AG09309 (cell line): ENCODE data around the gene GCKR.
"Not testable (repeated sequence)": the region's sequence is repeated elsewhere in the genome, so short reads cannot be mapped to it uniquely, and the experiment has no call there.

ENCODE experiments used
- DNase-seq: peaks from one replicate; pipeline ENCODE4 v3.0.0-alpha.2; 2010; ENCODE audit warnings: low read depth
- H3K4me3 ChIP-seq: 2 replicates; pipeline ENCODE4 v1.5.1; 2011; ENCODE audit warnings: mild to moderate bottlenecking, low read depth, low read length, moderate library complexity; ENCODE audit not compliant: control insufficient read depth
- CTCF ChIP-seq: IDR thresholded peaks from 2 replicates; pipeline ENCODE4 v1.5.1; 2011; ENCODE audit warnings: mild to moderate bottlenecking, low read depth, low read length, inconsistent platforms; ENCODE audit not compliant: insufficient read depth, control insufficient read depth; ENCODE audit errors: missing control alignments

Gene GCKR

DNA sequence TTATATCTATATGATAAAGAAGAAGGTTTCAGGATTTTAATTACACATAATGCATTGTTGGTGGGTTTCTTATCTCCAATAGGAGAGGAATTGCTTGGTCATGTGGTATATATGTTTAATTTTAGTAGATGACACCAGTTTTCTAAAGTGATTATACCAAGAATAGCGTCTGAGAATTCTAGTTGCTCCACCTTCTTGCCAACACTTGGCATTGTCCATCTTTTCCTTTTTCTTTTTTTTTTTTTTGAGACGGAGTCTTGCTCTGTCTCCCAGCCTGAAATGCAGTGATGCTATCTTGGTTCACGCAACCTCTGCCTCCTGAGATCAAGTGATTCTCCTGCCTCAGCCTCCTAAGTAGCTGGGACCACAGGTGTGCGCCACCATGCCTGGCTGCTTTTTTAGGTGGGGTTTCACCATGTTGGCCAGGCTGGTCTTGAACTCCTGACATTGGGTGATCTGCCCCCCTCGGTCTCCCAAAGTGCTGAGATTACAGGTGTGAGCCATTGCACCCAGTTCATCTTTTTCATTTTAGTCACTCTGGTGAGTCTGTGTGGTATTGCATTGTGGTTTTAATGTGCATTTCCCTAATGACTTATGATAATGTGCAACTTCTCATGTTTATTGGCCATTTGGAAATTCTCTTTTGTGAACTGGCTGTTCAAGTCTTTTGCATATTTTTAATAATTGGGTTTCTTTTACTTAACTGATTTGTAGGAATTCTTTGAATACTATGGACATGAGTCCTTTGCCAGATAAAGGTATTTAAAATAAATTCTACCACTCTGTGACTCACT, 48.9 kb downstream of the GCKR start:
- no peak for DNase-seq

GRCh38 chr2:27549303-27549702, 52.7 kb downstream of the GCKR start:
- H3K4me3 ChIP-seq: no peak overlapping the region
- no peak for DNase-seq
- TF ChIP-seq CTCF: no peak

More for the DNA sequence above, 48.9 kb downstream of the GCKR start:
- no peak for TF ChIP-seq CTCF
- H3K4me3 ChIP-seq: no peak overlapping the region

GRCh38 chr2:27551514-27551913, 54.9 kb downstream of the GCKR start:
- DNase-seq: no peak
- H3K4me3 ChIP-seq: no peak overlapping the region
- no peak for TF ChIP-seq CTCF

DNA sequence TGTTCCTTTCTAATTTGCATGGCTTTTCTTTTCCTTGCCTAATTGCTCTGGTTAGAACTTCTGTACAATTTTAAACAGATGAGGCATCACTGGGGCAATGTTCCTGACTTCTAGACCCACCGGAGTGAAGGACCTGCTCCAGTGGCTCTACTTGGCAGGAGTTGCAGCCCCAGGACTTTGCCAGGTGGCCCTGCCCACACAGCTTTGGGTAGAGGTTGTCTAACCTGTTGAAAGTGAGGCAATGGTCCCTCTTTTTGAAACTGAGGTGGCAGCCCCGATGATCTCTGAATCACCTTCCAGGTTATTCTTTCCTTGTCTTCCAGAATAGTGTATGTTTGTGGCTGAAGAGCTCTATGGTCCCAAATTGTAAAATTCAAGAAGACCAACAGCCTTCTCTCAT, 56.3 kb downstream of the GCKR start:
- H3K4me3 ChIP-seq: no peak overlapping the region
- no peak for DNase-seq
- TF ChIP-seq CTCF: no peak

GRCh38 chr2:27554451-27554850, 57.8 kb downstream of the GCKR start:
- not testable (repeated sequence) for DNase-seq, H3K4me3 ChIP-seq

- H3K4me3 ChIP-seq: no peak overlapping the region
- no peak for TF ChIP-seq CTCF
- DNase-seq: no peak
Observed at GRCh38 chr2:27559228-27559627, 62.6 kb downstream of the GCKR start.

GRCh38 chr2:27561060-27561459, 64.4 kb downstream of the GCKR start:
- TF ChIP-seq CTCF: no peak
- DNase-seq: no peak
- H3K4me3 ChIP-seq: no peak overlapping the region
